GM12878 (cell line): ENCODE data around the gene CATSPER3. TPM values are rescaled to one million over a fixed set of nuclear protein-coding genes. Genes with fewer than 3 reads are reported as not detected.

Experiments
- ATAC-seq: fragments of 200-7000 bp; cut with Tn5 transposase; 3 replicates; pipeline ENCODE4 v1.9.1; 2020; ENCODE audit warnings: mild to moderate bottlenecking, moderate library complexity
- BruUV-seq: library from RNA; stranded (reverse); fragments of 400-500 nt; replicated peaks from 2 replicates; lab custom pipeline; 2021; lab: Mats Ljungman, UMichigan
- CTCF ChIA-PET: fragments of 300-600 bp; sonication (Branson Sonifier 250); formaldehyde crosslinking; extraction: SDS; loops from one replicate; lab custom pipeline; 2021; ENCODE audit warnings: inconsistent platforms; lab: Yijun Ruan, JAX
- POLR2A ChIA-PET: fragments of 350-600 bp; formaldehyde crosslinking; extraction: SDS; loops from one replicate; lab custom pipeline; 2021; ENCODE audit warnings: inconsistent platforms; lab: Charles Lee
- RAD21 ChIA-PET: fragments of 300-600 bp; sonication (Branson Sonifier 250); formaldehyde crosslinking; loops from one replicate; lab custom pipeline; 2023; ENCODE audit warnings: antibody characterized with exemption; ENCODE audit not compliant: unreplicated experiment; lab: Charles Lee
- SMC1A ChIA-PET: fragments of 300-600 bp; sonication (Branson Sonifier 250); formaldehyde crosslinking; loops from one replicate; lab custom pipeline; 2023; ENCODE audit not compliant: unreplicated experiment, uncharacterized antibody; lab: Charles Lee
- DNase-seq: peaks from one replicate; pipeline ENCODE4 v3.0.0-alpha.2; 2011; ENCODE audit warnings: low read depth, low spot score
- FAIRE-seq: peaks from 3 replicates; lab custom pipeline; 2011; peaks lifted over from hg19 to GRCh38; lab: Jason Lieb, UNC
- H2AFZ ChIP-seq: 2 replicates; pipeline ENCODE4 v1.6.0; 2011; ENCODE audit warnings: low read depth, low read length, control low read depth; ENCODE audit not compliant: control insufficient read depth
- H3K27ac ChIP-seq: 2 replicates; pipeline ENCODE4 v1.5.1; 2011; ENCODE audit warnings: control low read depth; ENCODE audit not compliant: control insufficient read depth, insufficient read depth
- H3K27me3 ChIP-seq, 2 experiments: replicated peaks in 1 of 2; 2 replicates each; pipeline versions ENCODE4 v1.6.0 to v1.6.1; 2011; ENCODE audit warnings: low read length in 1 of 2; ENCODE audit not compliant: control insufficient read depth in 2 of 2, insufficient read depth in 2 of 2
- H3K36me3 ChIP-seq, 2 experiments: 2 replicates each; pipeline ENCODE4 v1.5.1; 2011; ENCODE audit warnings: low read length in 1 of 2; ENCODE audit not compliant: control insufficient read depth in 2 of 2, insufficient read depth in 2 of 2
- H3K4me1 ChIP-seq: 2 replicates; pipeline ENCODE4 v1.6.1; 2011; ENCODE audit warnings: mild to moderate bottlenecking, low read length, moderate library complexity, mixed read lengths; ENCODE audit not compliant: control insufficient read depth, insufficient read depth
- H3K4me2 ChIP-seq: 2 replicates; pipeline ENCODE4 v1.6.0; 2011; ENCODE audit warnings: control low read depth; ENCODE audit not compliant: control insufficient read depth, insufficient read depth
- H3K4me3 ChIP-seq: fragments of 200-600 bp; sonication (generic); 2 replicates; pipeline ENCODE4 v1.5.1; 2016
- H3K79me2 ChIP-seq: 2 replicates; pipeline ENCODE4 v1.6.0; 2011; ENCODE audit warnings: low read length; ENCODE audit not compliant: control insufficient read depth, insufficient read depth
- H3K9ac ChIP-seq: 2 replicates; pipeline ENCODE4 v1.8.0; 2011; ENCODE audit warnings: low read length, control low read depth, mixed read lengths; ENCODE audit not compliant: control insufficient read depth, insufficient read depth
- H3K9me3 ChIP-seq: replicated peaks from 3 replicates; pipeline ENCODE4 v1.5.1; 2011; ENCODE audit warnings: mild to moderate bottlenecking, low read length; ENCODE audit not compliant: control insufficient read depth, insufficient read depth
- H4K20me1 ChIP-seq: 2 replicates; pipeline ENCODE4 v1.6.0; 2011; ENCODE audit not compliant: control insufficient read depth, insufficient read depth
- CBX3 ChIP-seq: fragments of 200-600 bp; sonication (generic); IDR thresholded peaks from 2 replicates; pipeline ENCODE4 v1.6.1; 2016; ENCODE audit warnings: low read depth, borderline replicate concordance
- CREB1 ChIP-seq: IDR thresholded peaks from 2 replicates; pipeline ENCODE4 v1.6.1; 2012; ENCODE audit warnings: low read depth, mild to moderate bottlenecking, inconsistent platforms
- HDAC6 ChIP-seq: fragments of 200-600 bp; sonication (generic); IDR thresholded peaks from one replicate; pipeline ENCODE4 v1.8.0; 2017; ENCODE audit warnings: antibody characterized with exemption; ENCODE audit not compliant: unreplicated experiment
- IRF3 ChIP-seq: fragments of 450-650 bp; IDR thresholded peaks from 2 replicates; pipeline ENCODE4 v1.6.1; 2014; ENCODE audit warnings: mild to moderate bottlenecking
- IRF5 ChIP-seq: fragments of 450-650 bp; IDR thresholded peaks from 2 replicates; pipeline ENCODE4 v1.6.1; 2017; ENCODE audit warnings: borderline replicate concordance
- MAX ChIP-seq: IDR thresholded peaks from 2 replicates; pipeline ENCODE4 v1.6.1; 2012; ENCODE audit warnings: low read depth, low read length, improper control_type of control experiment
- MYB ChIP-seq: fragments of 150-350 bp; IDR thresholded peaks from 2 replicates; pipeline ENCODE4 v1.6.1; 2014; ENCODE audit warnings: mild to moderate bottlenecking, low read depth, low read length, borderline replicate concordance
- NFXL1 ChIP-seq: fragments of 450-650 bp; IDR thresholded peaks from 2 replicates; pipeline ENCODE4 v1.6.1; 2017; ENCODE audit warnings: antibody characterized with exemption, mild to moderate bottlenecking, borderline replicate concordance
- NFYA ChIP-seq: IDR thresholded peaks from 2 replicates; pipeline ENCODE4 v1.6.1; 2011; ENCODE audit warnings: low read depth, mild to moderate bottlenecking, low read length, improper control_type of control experiment, borderline replicate concordance
- NR2F1 ChIP-seq: fragments of 450-650 bp; conservative IDR thresholded peaks from 2 replicates; pipeline ENCODE4 v1.6.1; 2017; ENCODE audit warnings: mild to moderate bottlenecking
- POLR2A ChIP-seq: IDR thresholded peaks from 2 replicates; pipeline ENCODE4 v1.6.1; 2011; ENCODE audit warnings: low read depth, mild to moderate bottlenecking, low read length
- RCOR1 ChIP-seq: conservative IDR thresholded peaks from 2 replicates; pipeline ENCODE4 v1.6.1; 2012; ENCODE audit warnings: low read depth, low read length, improper control_type of control experiment
- SREBF2 ChIP-seq: IDR thresholded peaks from 2 replicates; pipeline ENCODE4 v1.6.1; 2012; ENCODE audit warnings: mild to moderate bottlenecking, low read length
- WRNIP1 ChIP-seq: IDR thresholded peaks from 2 replicates; pipeline ENCODE4 v1.6.1; 2011; ENCODE audit warnings: low read depth, low read length, improper control_type of control experiment, borderline replicate concordance
- ZNF217 ChIP-seq: fragments of 450-650 bp; IDR thresholded peaks from 2 replicates; pipeline ENCODE4 v1.6.1; 2017; ENCODE audit warnings: antibody characterized with exemption, mild to moderate bottlenecking
- WGBS: methylation state at CpG from one replicate; pipeline ENCODE4 v1.1.6; 2016; ENCODE audit warnings: low lambda C conversion rate; ENCODE audit not compliant: insufficient replicate concordance, insufficient coverage; ENCODE audit errors: missing lambda C conversion rate; 5-methylcytosine and 5-hydroxymethylcytosine counted together
- in situ Hi-C: fragments of 300-500 bp; cut with MboI; formaldehyde crosslinking; loops from 9 replicates; pipeline ENCODE4 v1.14.3; 2018; ENCODE audit warnings: mixed read lengths
- intact Hi-C: fragments of 100-400 bp; cut with micrococcal nuclease; formaldehyde crosslinking; loops from one replicate; pipeline ENCODE4 v1.14.2; 2022; ENCODE audit not compliant: unreplicated experiment
- polyA plus RNA-seq, 11 experiments: library from polyadenylated mRNA; depleted of rRNA in 4 of 11; unstranded in 6 of 11; stranded (reverse) in 5 of 11; fragments of >200 nt; fragmentation: Nextera tagmentation in 4 of 11; fragmentation: Illumina TruSeq in 1 of 11; extraction: Ambion mirVana in 4 of 11; extraction: Trizol in 1 of 11; gene quantifications; 1 replicate in 1 of 11; 2 replicates in 10 of 11; pipeline versions ENCODE4 v1.2.1 to v1.2.3, GENCODE V29; 2011 to 2016; ENCODE audit warnings: inconsistent platforms in 2 of 11, missing spikeins in 2 of 11, low read depth in 1 of 11
- total RNA-seq, 4 experiments: library from RNA; depleted of rRNA in 3 of 4; stranded (reverse); fragments of >200 nt in 3 of 4; fragmentation: Illumina TruSeq in 1 of 4; extraction: Trizol in 1 of 4; gene quantifications; 2 replicates each; pipeline versions ENCODE4 v1.2.1 to v1.2.3, GENCODE V29; 2013 to 2021
- TF ChIP-seq, protein P1 (sequence below): fragments of 450-650 bp; IDR thresholded peaks from 2 replicates; pipeline ENCODE4 v1.6.1; 2016; ENCODE audit warnings: mild to moderate bottlenecking

Gene CATSPER3
- total and polyA plus RNA-seq, 10 of the 15 experiments (the other 5 are each of a cell fraction or from before 2014, with no cell fraction given), result 0.06 to 0.38 (median 0.13) TPM; not detected in 4

- H3K9me3 ChIP-seq, result no peaks in the 10 kb centered on the region
- ATAC-seq, result no peak
- no peaks in the 10 kb centered on the region for H3K79me2 ChIP-seq
- no peak for DNase-seq
- FAIRE-seq, result no peak
- H4K20me1 ChIP-seq, result no peaks in the 10 kb centered on the region
- RAD21 ChIA-PET, result no interaction called here
- no TSS peak for BruUV-seq
- 47% methylated on average over 11 of the region's 11 CpGs for WGBS
- POLR2A ChIA-PET, result no interaction called here
- no peak overlapping the region for H2AFZ ChIP-seq
- no peak overlapping the region for H3K4me3 ChIP-seq
- CTCF ChIA-PET, result no interaction called here
- H3K27me3 ChIP-seq, result no peaks in the 10 kb centered on the region
- no peaks in the 10 kb centered on the region for H3K36me3 ChIP-seq
- in situ Hi-C loops (no loop called here), intact Hi-C loops (no loop called here)
- no peak overlapping the region for H3K27ac ChIP-seq
- SMC1A ChIA-PET, result no interaction called here
- no peak overlapping the region for H3K9ac ChIP-seq
- no peaks in the 10 kb centered on the region for H3K4me1 ChIP-seq
- H3K4me2 ChIP-seq, result no peak overlapping the region
- TF ChIP-seq NFYA (no peak), MYB (no peak), NFXL1 (no peak), CBX3 (no peak), SREBF2 (no peak), IRF3 (no peak), HDAC6 (no peak), CREB1 (no peak), MAX (no peak), POLR2A (no peak), WRNIP1 (no peak), RCOR1 (no peak), ZNF217 (no peak), NR2F1 (no peak), IRF5 (no peak)
- TF ChIP-seq, protein P1, sequence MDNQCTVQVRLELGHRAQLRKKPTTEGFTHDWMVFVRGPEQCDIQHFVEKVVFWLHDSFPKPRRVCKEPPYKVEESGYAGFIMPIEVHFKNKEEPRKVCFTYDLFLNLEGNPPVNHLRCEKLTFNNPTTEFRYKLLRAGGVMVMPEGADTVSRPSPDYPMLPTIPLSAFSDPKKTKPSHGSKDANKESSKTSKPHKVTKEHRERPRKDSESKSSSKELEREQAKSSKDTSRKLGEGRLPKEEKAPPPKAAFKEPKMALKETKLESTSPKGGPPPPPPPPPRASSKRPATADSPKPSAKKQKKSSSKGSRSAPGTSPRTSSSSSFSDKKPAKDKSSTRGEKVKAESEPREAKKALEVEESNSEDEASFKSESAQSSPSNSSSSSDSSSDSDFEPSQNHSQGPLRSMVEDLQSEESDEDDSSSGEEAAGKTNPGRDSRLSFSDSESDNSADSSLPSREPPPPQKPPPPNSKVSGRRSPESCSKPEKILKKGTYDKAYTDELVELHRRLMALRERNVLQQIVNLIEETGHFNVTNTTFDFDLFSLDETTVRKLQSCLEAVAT, result no peak
These were observed 40.1 kb downstream of the CATSPER3 start for GRCh38 chr5:135007749-135008363.
